IMR-90 (cell line): ENCODE measurements around the gene VEGFC.

Source experiments
- CEBPB ChIP-seq: IDR thresholded peaks from 2 replicates; pipeline ENCODE4 v1.6.1; 2012; ENCODE audit warnings: low read depth, low read length, improper control_type of control experiment
- CHD1 ChIP-seq: IDR thresholded peaks from 2 replicates; pipeline ENCODE4 v1.6.1; 2012; ENCODE audit warnings: low read depth, low read length, improper control_type of control experiment
- CTCF ChIP-seq: conservative IDR thresholded peaks from 2 replicates; pipeline ENCODE4 v1.5.1; 2012; ENCODE audit warnings: mild to moderate bottlenecking, low read depth, low read length, improper control_type of control experiment
- ELK1 ChIP-seq: fragments of 150-350 bp; IDR thresholded peaks from 2 replicates; pipeline ENCODE4 v1.6.1; 2016; ENCODE audit warnings: low read depth, mild to moderate bottlenecking, low read length, moderate library complexity, borderline replicate concordance
- FOS ChIP-seq: fragments of 150-350 bp; IDR thresholded peaks from 2 replicates; pipeline ENCODE4 v1.6.1; 2016; ENCODE audit warnings: low read depth, low read length
- MAFK ChIP-seq: IDR thresholded peaks from 2 replicates; pipeline ENCODE4 v1.6.1; 2012; ENCODE audit warnings: low read depth, low read length, improper control_type of control experiment
- MXI1 ChIP-seq: IDR thresholded peaks from 2 replicates; pipeline ENCODE4 v1.6.1; 2012; ENCODE audit warnings: low read depth, mild to moderate bottlenecking, low read length, moderate library complexity, borderline replicate concordance
- POLR2A ChIP-seq: IDR thresholded peaks from 2 replicates; pipeline ENCODE4 v1.6.1; 2012; ENCODE audit warnings: mild to moderate bottlenecking, low read depth, low read length
- RAD21 ChIP-seq: IDR thresholded peaks from 2 replicates; pipeline ENCODE4 v1.6.1; 2012; ENCODE audit warnings: low read length, improper control_type of control experiment
- RCOR1 ChIP-seq: IDR thresholded peaks from 2 replicates; pipeline ENCODE4 v1.6.1; 2012; ENCODE audit warnings: mild to moderate bottlenecking, low read length, improper control_type of control experiment; ENCODE audit not compliant: insufficient replicate concordance
- SMC3 ChIP-seq: fragments of 150-350 bp; IDR thresholded peaks from 2 replicates; pipeline ENCODE4 v1.6.1; 2016; ENCODE audit warnings: low read depth, mild to moderate bottlenecking, antibody characterized with exemption, low read length, moderate library complexity
- USF2 ChIP-seq: fragments of 150-350 bp; IDR thresholded peaks from 2 replicates; pipeline ENCODE4 v1.6.1; 2017; ENCODE audit warnings: mild to moderate bottlenecking, antibody characterized with exemption, low read length, low read depth

GRCh38 chr4:176721459-176721858 lies 71.3 kb downstream of the VEGFC start:
- TF ChIP-seq CTCF (no peak), ELK1 (no peak), SMC3 (no peak), CEBPB (no peak), FOS (no peak), RAD21 (no peak), RCOR1 (no peak), POLR2A (no peak), MAFK (no peak), CHD1 (no peak), USF2 (no peak), MXI1 (no peak)
